HG02798 (cell line): ENCODE measurements around the gene PBX2.
A peak's percentile ranks its signal among the peaks of the same experiment; 100 is the strongest.
"Not testable (repeated sequence)": the region's sequence is repeated elsewhere in the genome, so short reads cannot be mapped to it uniquely, and the experiment has no call there.

Experiments
- ATAC-seq: cut with Tn5 transposase; IDR thresholded peaks from one replicate; pipeline ENCODE4 v1.9.1; 2021; ENCODE audit warnings: mild to moderate bottlenecking; ENCODE audit not compliant: unreplicated experiment, poor library complexity

Gene PBX2

DNA sequence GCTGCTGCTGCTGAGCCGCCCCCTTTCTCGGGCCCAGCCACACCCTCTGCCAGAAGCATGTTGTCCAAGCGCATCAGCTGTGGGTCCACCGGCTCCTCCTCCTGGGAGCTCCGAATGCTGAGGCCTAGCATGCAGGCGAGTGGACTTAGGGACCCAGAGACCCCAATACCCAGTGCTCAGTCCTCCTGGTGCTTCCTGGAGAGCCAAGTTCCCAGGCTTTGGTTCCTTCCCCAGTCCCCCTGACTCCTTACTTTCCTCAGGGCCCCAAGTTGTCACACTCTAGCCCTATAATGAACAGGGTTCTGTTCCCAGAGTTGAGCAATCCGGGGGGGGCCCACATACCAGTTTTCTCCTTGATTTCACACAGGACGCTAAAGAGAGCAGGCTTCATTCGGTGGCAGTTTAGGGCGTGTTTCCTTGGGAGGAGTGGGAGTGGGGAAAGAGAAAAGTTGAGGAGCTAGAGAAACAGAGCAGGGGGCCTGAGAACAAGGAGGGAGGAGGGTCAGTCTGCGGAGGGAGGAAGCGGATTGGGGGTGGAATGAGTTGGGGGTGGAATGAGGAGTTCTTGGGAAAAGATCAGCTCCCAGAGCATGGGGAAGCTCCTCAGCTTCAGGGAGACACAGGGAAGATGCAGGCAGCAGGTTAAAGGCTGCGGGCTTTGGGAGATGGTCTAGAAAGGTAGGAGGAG, 1.5 kb downstream of the PBX2 start:
- ATAC-seq, result no peak

DNA sequence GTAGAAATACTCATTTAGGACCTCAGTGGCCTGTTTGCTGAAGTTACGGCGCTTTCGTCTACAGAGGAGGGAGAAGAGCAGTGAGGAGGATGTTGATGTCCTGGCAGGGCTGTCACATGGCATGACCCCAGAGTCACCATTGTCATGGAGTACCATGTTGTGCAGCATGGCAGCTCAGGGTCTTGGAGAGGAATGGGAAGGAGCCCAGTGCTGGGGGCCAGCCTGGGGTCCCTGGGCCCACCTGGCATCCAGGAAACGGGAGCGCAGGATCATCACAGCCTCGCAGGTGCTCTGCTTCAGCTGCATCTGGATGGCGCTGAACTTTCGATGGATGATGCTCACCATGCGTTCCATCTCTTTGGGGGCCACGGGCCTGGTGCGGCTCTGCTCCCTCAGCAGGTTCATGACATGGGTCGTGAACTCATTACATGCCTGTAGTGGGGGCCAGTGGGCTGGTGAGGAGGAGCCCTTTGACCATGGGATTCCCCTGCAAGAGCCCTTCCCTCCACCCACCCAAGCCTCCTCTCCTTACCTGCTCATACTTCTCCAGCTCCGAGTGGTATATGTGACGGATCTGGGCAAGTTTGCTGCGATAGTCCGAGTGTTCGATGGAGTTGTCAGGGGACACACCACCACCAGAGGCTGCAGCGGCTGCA, 2.1 kb downstream of the PBX2 start:
- ATAC-seq, result not testable (repeated sequence)

GRCh38 chr6:32187009-32187709, 2.8 kb downstream of the PBX2 start:
- ATAC-seq, result no peak

- not testable (repeated sequence) for ATAC-seq
Measured at GRCh38 chr6:32186151-32186840, 3.7 kb downstream of the PBX2 start.

DNA sequence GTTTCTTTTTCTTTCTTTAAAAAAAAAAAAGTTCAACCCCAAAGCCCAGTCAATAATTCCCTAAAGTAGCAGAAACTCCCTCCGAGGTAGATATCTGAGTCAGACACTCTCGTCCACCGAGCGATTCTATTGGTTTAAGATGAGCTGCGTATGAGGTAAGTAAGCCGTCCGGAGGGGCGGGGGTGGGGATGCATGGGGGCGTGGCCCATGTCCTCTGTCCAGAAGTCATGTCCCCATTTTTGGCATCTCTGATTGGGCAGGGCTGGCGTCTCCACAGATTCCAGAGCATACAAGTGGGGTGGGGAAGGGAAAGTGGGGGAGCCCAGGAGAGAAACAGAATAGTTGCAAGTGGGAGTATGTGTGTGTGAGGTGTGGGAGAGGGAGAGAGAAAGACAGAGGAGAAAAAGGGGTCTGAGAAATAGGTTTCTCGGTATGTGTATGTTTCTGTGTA, 4.3 kb downstream of the PBX2 start:
- peak; percentile 26 for ATAC-seq

DNA sequence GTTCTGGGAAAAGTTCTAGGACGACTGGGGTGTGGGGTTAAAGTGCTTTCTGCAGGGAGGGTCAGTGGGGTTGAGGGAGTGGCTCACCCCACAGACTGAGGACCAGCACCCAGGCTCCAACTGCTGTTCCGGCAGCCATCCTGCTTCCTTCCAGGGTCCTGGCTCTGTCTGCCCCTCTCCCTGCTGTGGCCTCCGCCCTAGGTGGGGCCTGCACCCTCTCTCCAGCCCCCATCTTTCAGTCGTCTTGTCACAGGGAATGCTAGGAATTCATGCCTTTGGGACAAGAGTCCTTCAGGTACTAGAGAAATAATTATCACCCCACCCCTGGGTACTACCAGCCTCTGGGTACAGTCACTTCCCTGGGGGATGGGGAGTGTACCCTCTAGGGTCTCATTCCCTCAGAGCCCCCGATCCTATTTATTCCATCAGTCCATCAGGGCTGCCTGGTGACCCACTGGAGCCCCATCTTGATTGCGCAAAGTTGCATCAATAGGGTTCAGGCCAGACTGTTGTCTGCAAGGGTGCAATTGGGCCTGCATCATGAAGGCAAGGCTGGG, 5.8 kb downstream of the PBX2 start, which contains the start of gene AGER:
AGER (minus strand) TSS at position 170 of the 557 bp plus-strand sequence; CDS start at position 139, 31 bp downstream.
- ATAC-seq, result no peak

DNA sequence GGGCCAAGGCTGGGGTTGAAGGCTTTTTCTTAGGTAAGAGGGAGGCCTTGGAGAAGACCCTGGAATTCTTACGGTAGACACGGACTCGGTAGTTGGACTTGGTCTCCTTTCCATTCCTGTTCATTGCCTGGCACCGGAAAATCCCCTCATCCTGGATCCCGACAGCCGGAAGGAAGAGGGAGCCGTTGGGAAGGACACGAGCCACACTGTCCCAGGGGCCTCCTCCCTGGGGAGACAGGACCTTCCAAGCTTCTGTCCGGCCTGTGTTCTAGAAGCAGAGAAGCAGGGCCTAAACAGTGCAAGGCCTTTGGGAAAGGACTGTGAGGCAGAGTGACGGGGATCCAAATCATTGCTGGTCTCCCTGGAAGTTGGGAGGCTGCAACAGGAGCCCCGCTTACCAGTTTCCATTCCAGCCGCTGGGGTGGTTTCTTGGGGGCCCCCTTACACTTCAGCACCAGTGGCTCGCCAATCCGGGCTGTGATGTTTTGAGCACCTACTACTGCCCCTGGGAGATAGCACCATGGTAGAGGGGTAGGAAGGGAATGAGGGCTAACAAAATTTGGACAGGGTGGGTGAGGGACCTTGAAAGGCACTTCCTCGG, 6.4 kb downstream of the PBX2 start:
- ATAC-seq, result no peak

DNA sequence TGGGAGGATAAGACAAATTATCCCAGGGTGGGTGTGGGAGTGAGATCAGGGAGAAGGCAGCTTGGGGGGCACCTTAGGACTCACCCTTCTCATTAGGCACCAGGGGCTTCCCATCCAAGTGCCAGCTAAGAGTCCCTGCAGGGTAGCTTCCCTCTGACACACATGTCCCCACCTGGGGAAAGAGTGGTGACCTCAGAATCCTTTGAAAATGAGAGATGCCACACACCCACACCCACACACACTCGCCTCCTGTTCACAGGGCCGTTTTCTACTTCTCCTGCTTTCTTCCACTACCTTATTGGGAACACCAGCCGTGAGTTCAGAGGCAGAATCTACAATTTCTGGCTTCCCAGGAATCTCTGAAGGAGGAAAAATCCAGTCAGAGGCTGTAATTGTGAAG, 7.0 kb downstream of the PBX2 start:
- ATAC-seq, result no peak

DNA sequence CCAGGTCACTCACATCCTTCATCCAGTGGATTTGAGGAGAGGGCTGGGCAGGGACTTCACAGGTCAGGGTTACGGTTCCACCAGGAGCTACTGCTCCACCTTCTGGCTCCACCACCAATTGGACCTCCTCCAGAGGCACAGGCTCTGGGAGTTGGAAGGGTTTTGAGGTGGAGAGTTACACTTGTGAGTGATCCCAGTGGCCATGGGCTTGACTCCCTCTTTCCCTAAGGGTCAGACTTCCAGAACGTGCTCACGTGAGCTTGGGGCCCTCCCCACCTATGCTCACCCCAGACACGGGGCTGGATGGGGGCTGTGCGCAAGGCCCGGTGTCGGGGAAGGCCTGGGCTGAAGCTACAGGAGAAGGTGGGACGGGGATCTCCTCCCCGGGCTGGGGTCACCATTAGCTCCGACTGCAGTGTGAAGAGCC, 7.4 kb downstream of the PBX2 start:
- ATAC-seq, result no peak

DNA sequence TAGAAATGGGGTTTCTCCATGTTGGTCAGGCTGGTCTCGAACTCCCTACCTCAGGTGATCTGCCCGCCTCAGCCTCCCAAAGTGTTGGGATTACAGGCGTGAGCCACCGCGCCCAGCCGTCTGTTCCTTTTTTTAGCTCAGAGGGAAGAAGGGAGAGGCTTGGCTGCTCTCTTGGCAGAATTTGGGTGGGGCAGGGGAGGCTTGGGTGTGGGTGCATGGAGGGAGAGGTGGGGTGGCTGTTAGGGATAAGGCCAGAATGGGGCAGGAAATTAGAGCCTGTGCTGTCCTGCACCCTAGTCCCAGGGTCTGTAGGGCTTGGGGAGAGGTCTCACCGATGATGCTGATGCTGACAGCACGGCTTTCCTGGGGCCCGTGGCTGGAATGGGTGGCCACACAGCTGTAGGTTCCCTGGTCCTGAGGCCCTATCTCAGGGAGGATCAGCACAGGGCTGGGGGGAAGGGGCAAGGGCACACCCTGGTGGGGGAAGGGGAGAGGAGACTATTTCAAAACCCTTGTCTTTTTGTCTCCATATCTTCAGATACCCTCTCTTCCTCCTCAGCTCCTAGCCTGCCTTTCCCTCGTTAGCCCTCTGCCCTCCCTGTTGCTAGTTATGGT, 8.0 kb downstream of the PBX2 start:
- no peak for ATAC-seq

DNA sequence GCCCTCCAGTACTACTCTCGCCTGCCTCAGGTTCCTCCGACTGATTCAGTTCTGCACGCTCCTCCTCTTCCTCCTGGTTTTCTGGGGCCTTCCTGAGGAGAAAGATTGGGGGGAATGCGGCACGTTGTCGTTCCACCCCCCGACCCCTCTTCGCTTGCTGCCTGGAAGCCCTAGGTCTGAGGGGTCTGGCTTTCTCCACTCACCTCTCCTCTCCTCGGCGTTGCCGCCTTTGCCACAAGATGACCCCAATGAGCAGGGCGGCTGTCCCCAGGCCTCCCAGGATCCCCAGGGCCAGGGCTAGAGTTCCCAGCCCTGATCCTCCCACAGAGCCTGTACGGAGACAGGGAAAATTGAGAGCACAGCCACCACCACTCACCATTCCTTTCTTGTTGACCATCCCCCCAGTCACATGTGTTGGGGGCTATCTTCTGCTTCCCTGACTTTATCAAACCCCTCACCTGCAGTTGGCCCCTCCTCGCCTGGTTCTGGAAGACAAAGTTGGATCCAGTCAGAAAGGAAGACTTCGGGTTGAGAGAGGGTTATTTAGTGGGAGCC, 8.8 kb downstream of the PBX2 start:
- no peak for ATAC-seq

DNA sequence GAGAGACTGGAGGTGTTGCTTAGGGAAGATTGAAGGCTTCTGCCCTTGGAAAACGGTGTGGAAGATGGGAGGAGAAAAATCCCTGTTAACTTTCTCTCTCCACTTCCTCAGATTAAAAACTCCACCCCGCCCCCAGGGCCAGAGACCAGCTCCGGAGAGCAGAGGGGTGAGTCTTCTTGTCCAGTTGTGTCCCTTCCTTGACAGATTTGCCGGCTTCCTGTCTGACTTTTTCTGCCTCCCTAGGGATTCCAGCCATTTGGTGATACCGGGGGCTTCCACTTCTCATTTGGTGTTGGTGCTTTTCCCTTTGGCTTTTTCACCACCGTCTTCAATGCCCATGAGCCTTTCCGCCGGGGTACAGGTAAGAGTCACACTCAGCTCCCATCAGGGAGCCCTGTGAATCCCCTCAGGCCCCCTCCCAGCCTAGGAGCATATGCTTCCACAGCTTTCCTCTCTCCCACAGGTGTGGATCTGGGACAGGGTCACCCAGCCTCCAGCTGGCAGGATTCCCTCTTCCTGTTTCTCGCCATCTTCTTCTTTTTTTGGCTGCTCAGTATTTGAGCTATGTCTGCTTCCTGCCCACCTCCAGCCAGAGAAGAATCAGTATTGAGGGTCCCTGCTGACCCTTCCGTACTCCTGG, 10.1 kb downstream of the PBX2 start:
- no peak for ATAC-seq

GRCh38 chr6:32178547-32179440, 11.2 kb downstream of the PBX2 start:
- ATAC-seq, result no peak

- peak; percentile 86 for ATAC-seq
Measured at GRCh38 chr6:32177788-32178546, 12.0 kb downstream of the PBX2 start, which contains the start of gene RNF5. Gene RNF5 (plus strand): TSS chr6:32178405. CDS start chr6:32178512, 107 bp downstream.

GRCh38 chr6:32177183-32177787, 12.7 kb downstream of the PBX2 start:
- no peak for ATAC-seq

- no peak for ATAC-seq
Measured at GRCh38 chr6:32176476-32177182, 13.4 kb downstream of the PBX2 start.
